ENCODE data around the gene PRPF8.
"Not testable (repeated sequence)": the region's sequence is repeated elsewhere in the genome, so short reads cannot be mapped to it uniquely, and the experiment has no call there.

The PRPF8 gene

GRCh38 chr17:1688405-1688804 is 3.7 kb upstream of the PRPF8 start:
- DNase-seq: not testable (repeated sequence)

GRCh38 chr17:1686086-1686485 is 1.4 kb upstream of the PRPF8 start:
- DNase-seq: no peak

DNA sequence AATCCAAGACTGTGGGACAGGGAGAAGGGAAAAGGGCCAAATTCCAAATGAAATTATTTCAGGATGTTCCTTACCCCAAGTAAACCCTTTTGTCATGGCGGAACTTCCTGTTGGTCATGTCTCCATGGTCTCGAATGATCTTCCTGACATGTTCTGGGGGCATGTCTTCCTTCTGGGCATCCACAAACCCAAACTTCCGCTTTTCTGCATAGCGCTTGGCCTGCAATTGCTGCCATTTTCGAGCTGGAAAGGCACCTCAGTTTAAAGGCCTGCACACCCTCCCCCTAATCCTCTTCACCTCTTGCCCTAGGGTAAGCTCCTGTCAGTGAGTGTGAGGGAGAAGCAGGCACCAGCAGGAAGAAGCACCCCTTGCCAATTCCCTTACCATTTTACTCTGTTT is 1.2 kb downstream of the PRPF8 start:
- no peak for DNase-seq

GRCh38 chr17:1676401-1676800 is 8.3 kb downstream of the PRPF8 start:
- no peak for DNase-seq

- DNase-seq: no peak
These were observed 11.5 kb downstream of the PRPF8 start for GRCh38 chr17:1673041-1673785.

DNA sequence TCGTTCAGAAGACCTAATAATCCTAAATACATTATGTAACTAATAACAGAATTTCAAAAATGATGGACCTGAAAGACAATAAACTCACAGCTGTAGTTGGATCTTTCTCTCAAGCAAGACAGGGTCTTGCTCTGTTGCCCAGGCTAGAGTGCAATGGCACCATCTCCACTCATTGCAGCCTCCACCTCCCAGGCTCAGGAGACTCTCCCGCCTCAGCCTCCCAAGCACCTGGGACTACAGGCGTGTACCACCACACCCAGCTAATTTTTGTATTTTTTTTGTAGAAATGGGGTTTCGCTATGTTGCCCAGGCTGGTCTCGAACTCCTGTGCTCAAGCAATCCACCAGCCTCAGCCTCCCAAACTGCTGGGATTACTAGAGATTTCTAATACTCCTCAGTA is 20.7 kb downstream of the PRPF8 start:
- not testable (repeated sequence) for DNase-seq

DNA sequence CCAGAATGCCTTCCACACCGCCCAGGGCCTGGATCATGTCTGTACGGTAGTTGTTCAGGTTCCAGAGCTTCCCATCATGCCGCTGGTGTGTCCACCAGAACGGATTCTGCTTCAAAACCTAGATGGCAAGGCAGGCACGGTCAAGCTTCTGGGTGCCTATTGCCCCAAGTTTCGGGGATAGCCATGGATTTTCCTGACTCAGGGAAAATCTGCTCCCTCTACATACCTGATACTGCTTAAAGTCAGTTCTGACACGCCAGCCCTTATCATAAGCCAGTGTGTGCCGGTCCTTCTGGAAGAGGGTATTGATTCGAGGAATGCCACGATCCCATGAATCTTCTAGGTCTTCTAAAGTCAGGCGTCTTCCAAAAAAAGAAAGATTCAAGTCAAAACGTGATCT is 23.6 kb downstream of the PRPF8 start:
- DNase-seq: no peak

DNA sequence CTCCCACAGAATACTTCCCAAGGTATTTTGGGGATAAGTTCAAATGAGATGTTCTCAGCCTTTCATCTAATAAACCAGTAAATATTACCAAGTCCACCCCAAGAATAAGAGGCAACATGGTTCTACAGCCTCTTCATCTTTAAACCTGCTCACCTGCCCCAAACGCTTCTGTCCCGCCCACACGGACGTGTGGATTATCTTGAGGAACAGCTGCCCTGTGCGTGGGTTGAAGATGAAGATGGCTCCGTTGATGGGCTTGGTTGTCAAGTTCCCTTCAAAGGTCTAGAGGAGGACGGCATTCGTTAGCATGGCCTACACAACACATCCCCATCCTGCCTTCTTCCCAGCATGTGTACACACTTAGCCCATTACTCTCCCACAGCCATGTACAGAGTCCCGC is 26.6 kb downstream of the PRPF8 start:
- DNase-seq: no peak

DNA sequence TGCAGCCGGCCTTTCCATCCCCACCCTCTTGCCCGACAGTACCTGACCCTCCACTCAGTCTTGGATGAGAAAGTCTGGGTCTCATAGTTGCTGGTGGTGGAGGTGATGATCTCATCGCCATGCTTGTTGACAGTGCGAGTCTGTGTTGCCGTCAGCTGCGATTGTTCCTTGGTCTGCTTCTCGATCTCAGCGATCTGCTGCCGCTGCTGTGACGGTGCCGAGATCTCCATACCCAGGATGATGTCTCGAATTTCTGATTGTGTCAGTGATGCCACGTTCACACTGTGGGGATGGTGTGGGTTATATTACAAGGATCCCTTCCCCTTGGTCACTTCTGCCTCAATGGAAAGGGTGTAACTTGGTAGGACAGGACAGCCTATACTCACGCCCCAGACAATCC is 30.9 kb downstream of the PRPF8 start:
- no peak for DNase-seq

DNA sequence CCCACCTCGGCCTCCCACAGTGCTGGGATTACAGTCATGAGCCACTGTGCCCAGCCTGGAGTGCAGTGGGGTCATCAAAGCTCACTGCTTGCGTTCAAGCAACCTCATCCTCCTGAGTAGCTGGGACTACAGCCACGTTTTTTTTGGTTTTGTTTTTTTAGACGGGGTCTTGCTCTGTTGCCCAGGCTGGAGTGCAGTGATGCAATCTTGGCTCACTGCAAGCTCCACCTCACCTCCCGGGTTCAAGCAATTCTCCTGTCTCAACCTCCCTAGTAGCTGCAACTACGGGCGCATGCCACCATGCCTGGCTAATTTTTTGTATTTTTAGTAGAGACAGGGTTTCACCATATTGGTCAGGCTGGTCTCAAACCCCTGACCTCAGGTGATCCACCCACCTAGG is 31.9 kb downstream of the PRPF8 start:
- DNase-seq: not testable (repeated sequence)

DNA sequence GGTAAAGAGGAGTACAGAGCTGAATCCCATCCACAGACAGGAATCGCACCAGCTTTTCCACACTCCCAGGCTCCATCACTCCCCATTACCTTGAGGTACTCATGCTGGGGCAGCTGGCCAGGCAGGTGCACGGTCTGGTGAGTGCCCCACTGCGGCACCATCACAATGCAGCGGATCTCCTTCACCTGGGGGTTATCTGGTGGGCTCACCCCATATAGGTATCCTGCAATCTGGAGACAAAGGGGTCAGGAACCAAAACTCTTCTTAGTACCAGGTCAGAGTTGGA is 33.2 kb downstream of the PRPF8 start:
- no peak for DNase-seq

GRCh38 chr17:1650731-1651558 is 33.7 kb downstream of the PRPF8 start:
- no peak for DNase-seq

DNA sequence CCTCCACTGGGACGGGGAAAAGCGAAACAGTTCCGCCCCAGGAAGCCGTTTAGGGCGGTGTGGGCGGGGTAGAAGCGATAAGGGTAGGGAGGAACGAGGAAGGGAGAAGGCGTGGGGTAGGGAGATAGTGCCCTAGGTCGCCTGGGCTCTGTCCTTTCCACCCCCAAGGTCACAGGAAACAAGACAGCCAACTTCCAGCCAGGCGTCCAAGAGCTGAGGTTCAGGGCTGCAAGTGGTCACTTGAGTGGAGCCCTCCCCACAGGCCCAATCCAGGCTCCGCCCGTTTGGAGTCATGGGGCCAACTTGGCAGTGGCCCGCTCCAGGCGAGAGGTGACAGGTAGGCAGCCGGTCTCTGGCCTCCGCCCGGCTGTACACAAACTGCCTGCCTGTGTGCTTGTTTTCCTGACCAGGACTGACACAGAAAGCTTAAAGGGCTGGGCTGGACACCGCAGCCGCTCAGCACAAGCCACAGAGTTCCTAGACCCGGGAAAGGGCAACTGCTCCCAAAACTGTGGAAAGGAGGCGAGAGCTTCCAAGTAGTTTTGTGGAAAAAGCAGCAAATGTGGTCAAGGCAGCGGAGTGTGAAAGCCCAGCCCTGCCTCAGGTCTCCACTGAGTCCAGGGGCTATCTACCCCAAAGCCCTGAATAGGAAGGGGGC is 34.7 kb downstream of the PRPF8 start, which contains the start of gene RILP:
TSS of gene RILP (minus strand) at position 23 of the 658 bp plus-strand sequence. CDS start 62 bp downstream, outside the sequence.
- DNase-seq: no peak

DNA sequence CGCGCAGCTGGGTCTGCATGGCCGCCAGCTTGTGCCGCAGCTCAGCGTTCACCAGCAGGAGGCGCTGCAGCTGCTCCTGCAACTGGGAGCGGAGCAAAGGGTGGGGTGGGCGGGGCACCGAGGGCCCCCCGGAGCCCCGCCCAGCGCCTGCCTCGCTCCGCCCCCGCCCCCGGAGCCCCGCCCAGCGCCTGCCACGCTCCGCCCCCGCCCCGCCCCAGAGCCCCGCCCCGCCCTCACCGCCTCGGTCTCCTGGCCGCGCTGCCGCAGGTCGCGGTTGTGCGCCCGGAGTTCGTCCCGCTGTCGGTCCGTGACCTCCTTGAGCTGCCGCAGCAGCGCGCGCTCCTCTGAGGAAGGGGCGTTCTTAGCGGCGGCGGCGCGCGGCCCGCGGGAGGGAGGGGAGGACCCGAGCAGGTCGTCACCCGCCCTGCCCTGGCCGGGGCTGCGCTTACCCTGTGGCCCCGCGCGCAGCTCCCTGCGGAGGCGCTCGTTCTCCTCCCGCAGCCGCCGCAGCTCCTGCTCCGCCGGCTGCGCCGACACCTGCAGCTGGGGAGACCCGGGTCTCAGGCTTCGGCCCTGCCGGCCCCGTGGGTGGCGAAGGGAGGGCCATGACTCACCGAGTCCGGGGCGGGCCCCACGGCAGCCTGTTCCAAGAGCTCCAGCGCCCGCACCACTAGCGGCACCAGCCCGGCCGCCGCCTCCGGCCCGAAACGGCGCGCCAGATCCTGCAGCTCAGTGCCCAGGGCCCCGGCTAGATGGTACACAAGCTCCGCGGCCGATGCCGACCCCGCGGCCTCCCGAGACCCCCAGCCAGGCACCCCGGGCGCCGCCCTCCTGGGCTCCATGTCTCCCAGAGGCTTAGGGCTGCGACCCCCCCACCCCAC is 35.5 kb downstream of the PRPF8 start:
- peak; percentile 95 for DNase-seq

DNA sequence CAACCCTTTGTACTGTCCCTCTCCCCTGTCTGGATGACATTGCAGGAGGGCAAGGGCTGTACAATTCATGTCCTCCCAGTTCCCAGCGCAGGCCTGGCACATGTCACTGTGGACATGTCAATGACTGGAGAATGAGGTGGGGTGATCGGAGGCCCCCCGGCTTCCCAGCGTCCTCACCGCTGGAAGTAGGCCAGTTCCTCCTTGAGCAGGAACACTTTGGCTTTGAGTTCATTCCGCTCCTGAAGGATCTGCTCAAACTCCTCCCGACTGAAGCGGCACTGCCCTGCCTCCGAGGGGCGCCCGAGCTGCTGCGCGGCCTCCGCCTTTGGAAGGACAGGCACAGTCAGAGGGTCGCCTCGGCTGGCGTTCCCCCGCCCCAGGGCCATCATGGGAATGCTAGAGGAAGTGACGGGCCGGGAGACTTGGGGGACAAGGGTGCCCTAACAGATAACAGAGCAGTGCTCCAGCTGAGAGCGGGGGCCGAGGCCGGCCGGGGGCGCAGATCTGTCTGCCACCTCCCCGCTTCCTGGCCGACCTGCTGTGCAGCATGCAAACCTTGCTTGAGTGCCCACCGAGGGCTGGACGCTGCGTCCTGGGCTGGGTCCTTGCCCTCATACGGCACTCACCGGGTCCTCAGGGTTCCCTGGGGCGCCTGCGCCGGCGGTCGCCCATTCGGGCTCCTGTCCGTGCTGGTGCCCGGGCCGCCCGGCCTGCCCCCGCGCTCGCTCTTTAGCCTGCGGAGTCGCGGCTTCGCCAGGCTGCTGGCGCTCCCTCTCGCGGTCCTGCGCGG is 36.3 kb downstream of the PRPF8 start:
- no peak for DNase-seq

- no peak for DNase-seq
These were observed 36.9 kb downstream of the PRPF8 start for GRCh38 chr17:1647802-1648171.

GRCh38 chr17:1646199-1646875 is 38.3 kb downstream of the PRPF8 start:
- no peak for DNase-seq

DNA sequence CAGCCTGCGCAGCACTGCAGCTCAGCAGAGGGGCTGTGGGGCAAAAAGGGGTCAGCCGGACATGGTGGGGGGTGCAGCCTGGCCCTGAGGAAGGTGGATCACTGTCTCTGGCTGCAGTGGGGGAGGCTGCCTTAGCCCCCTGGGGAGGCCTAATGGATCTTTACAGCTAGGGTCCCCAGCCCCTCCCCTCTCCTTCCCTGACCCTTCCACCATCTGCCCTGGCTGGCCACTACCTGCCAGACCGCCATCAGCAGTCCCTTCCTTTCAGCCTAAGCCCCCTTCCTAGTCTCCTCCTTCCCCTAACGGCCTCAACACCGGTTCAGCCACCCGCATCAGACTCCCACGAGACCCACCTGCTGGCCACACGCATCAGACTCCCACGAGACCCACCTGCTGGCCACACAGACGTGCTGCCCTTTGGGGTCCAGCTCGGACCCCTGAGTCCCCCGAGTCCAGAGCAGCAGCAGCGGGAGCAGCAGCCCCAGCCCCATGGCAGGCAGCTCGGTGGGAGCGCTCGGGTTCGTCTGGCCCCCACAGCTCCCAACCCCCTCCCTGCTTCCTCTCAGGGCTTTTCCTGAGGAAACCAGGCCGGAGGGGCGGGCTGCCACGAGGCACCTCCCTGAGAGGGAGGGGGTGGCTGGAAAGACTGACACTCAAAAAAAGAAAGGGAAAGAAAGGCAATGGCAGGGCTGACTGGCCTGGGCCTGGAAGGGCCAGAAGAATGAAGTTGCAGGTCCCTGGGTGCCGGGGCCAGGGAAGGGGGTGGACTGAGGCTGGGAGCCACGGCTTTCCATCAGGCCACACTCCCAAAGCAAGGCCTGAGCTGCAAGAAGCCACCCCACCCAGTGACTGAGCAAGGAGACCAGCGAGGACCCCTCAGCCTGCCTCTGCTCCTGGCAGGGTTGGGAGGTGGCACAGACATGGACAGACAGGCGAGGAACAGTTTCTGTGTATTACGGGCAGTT is 39.2 kb downstream of the PRPF8 start, which contains the start of gene SCARF1:
TSS of gene SCARF1 (minus strand) at position 526 of the 965 bp plus-strand sequence. CDS start at position 491, 35 bp downstream.
- no peak for DNase-seq

DNA sequence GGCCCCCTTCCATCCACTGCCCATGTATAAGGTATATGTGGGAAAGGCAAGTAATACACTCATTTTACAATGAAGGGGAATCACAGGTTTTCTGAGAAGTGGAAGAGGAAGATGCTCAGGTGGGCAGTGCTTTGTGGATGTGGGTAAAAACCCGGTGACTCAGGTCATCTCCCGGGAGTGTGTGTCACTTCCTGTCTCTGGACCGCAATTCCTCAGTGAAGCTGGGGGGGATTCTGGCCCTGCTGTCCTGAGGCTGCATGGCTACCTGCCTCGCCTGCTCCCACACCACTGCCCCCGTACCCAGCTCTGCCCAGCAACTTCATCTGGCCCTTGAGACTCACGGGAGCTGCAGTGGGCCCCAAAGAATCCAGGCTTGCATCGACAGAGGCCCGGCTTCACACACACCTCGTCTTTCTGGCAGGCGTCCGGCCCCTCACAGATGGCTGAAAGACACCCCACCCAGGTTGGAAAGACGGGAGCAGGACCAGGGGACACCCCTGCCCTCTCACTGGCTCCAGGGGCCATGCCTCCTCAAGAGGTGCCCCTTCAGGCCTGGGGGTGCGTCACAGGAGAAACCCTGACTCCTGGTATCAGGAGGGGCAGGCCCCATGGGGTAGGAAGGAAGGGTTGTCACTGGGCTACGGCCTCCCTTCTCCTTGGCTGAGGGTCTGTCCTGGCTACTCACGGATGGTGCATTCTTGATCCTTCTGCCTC is 40.0 kb downstream of the PRPF8 start:
- DNase-seq: peak; percentile 66
